Thoracic aorta (tissue), 2 donors: ENCODE measurements around the gene PAX8. TPM values are rescaled to one million over a fixed set of nuclear protein-coding genes. Genes with fewer than 3 reads are reported as not detected.

Experiments
- ATAC-seq: fragments of 150-250 bp; one replicate; pipeline ENCODE4 v1.8.0; 2017; ENCODE audit warnings: low read depth; ENCODE audit not compliant: insufficient number of reproducible peaks, low FRiP score
- DNase-seq: peaks from one replicate; pipeline ENCODE4 v3.0.0-alpha.2; 2020; ENCODE audit warnings: low spot score
- H3K27ac ChIP-seq, 2 donors: fragments of 200-600 bp; sonication (generic); 1 replicate in 1 of 2; 2 replicates in 1 of 2; pipeline ENCODE4 v1.5.1; 2016; ENCODE audit warnings: mild to moderate bottlenecking in 2 of 2, moderate library complexity in 2 of 2
- H3K27me3 ChIP-seq: fragments of 200-600 bp; sonication (generic); replicated peaks from 2 replicates; pipeline ENCODE4 v1.6.0; 2016; ENCODE audit warnings: mild to moderate bottlenecking; ENCODE audit not compliant: insufficient read depth
- H3K36me3 ChIP-seq: fragments of 200-600 bp; sonication (generic); one replicate; pipeline ENCODE4 v1.5.1; 2016
- H3K4me1 ChIP-seq, 2 donors: fragments of 200-600 bp; sonication (generic); 1 replicate in 1 of 2; 2 replicates in 1 of 2; pipeline versions ENCODE4 v1.5.1 to v1.6.0; 2016; ENCODE audit warnings: low read depth in 2 of 2, mild to moderate bottlenecking in 1 of 2; ENCODE audit not compliant: control insufficient read depth in 1 of 2
- H3K4me3 ChIP-seq: fragments of 200-600 bp; sonication (generic); 2 replicates; pipeline ENCODE4 v1.5.1; 2016; ENCODE audit warnings: mild to moderate bottlenecking
- H3K9me3 ChIP-seq: fragments of 200-600 bp; sonication (generic); 2 replicates; pipeline ENCODE4 v1.5.1; 2016
- CTCF ChIP-seq: fragments of 200-600 bp; sonication (generic); IDR thresholded peaks from one replicate; pipeline ENCODE4 v1.5.1; 2019; ENCODE audit warnings: antibody characterized with exemption
- total RNA-seq, 2 donors: library from RNA; depleted of rRNA; stranded (reverse); fragments of >200 nt; gene quantifications; one replicate each; pipeline versions ENCODE4 v1.1.0 to v1.2.3, GENCODE V29; 2016

The PAX8 gene
- total RNA-seq, 2 donors from 2014 or later, result 2.4 to 10.3 TPM

GRCh38 chr2:113264713-113265403 lies 13.9 kb downstream of the PAX8 start:
- Histone ChIP-seq H3K27ac (no peak overlapping the region), H3K36me3 (no peaks in the 10 kb centered on the region), H3K4me3 (no peak overlapping the region), H3K27me3 (no peaks in the 10 kb centered on the region), H3K9me3 (no peaks in the 10 kb centered on the region), H3K4me1 (no peaks in the 10 kb centered on the region)
- ATAC-seq (no peak), DNase-seq (no peak)
- TF ChIP-seq CTCF, result no peak

GRCh38 chr2:113263546-113263945 lies 15.2 kb downstream of the PAX8 start:
- Histone ChIP-seq H3K27ac (no peak overlapping the region), H3K36me3 (no peaks in the 10 kb centered on the region), H3K9me3 (no peaks in the 10 kb centered on the region), H3K4me1 (peaks cover 0 to 4% of the 10 kb centered on the region in 2 donors), H3K4me3 (no peak overlapping the region), H3K27me3 (no peaks in the 10 kb centered on the region)
- ATAC-seq (no peak), DNase-seq (no peak)
- no peak for TF ChIP-seq CTCF

DNA sequence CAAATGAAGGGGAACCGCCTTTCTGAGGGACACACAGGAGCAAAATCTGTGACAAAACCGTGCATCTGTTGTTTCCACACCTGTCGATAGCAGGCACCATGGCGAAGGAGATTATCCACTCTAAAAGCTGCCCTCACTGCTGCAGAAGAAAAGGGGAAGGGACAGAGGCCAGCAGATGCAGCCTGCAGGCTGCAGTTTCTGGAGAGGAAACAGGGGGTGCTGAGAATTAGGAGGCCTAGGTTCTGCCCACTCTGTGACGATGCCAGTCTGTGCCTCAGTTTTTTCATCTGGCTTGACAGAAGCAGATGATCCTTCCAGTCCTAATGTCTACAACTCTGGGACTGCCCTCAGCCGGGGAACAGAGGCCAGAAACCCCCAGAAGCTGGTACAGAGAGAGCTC lies 17.7 kb downstream of the PAX8 start:
- DNase-seq, result no peak
- Histone ChIP-seq H3K4me1 (peaks cover 14 to 23% of the 10 kb centered on the region in 2 donors), H3K27me3 (no peaks in the 10 kb centered on the region), H3K36me3 (no peaks in the 10 kb centered on the region), H3K9me3 (no peaks in the 10 kb centered on the region), H3K27ac (no peak overlapping the region), H3K4me3 (no peak overlapping the region)
- TF ChIP-seq CTCF, result no peak
- no peak for ATAC-seq

DNA sequence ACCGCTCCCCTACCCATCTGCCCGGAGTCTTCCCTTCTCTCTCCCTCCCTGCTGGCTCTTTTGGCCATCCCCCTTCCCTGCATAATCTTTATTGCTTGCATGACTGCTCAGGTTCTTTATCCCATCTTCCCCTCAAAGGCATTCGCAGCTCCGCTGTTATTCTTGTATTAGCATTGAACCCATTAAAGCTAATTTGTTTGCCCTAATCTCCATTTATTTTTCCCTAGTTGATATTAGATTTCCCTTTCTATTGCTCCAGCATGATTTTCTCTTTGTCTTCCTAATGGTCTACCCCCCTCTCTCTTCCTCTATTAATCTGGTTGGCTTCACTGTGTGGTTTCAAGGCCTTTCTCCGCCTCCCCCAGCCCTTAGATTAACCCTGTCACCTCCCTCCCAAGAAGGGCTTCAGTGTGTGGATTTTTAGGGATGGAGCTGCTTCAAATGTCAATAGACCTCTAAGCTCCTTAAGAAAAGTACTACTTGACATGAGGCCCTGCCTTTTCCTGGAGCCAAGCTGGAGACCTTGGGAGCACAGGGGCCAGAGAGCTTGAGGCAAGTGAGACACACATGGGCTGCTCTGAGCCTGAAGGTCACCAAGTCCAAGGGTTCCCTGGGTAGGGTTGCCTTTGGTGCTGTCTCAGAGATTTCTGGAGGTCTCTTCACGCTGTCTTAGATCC lies 20.1 kb downstream of the PAX8 start:
- no peak for DNase-seq
- no peak for TF ChIP-seq CTCF
- ATAC-seq, result no peak
- Histone ChIP-seq H3K27me3 (no peaks in the 10 kb centered on the region), H3K9me3 (no peaks in the 10 kb centered on the region), H3K36me3 (no peaks in the 10 kb centered on the region), H3K27ac (peak overlapping the region in 1 of 2 donors; percentile 35), H3K4me3 (no peak overlapping the region), H3K4me1 (peaks cover 14 to 23% of the 10 kb centered on the region in 2 donors)

- no peak for TF ChIP-seq CTCF
- peak; percentile 46 for ATAC-seq
- peaks cover 14 to 23% of the 10 kb centered on the region in 2 donors for H3K4me1 ChIP-seq
Observed at GRCh38 chr2:113257516-113258264, 21.0 kb downstream of the PAX8 start.

More at GRCh38 chr2:113257516-113258264, 21.0 kb downstream of the PAX8 start:
- Histone ChIP-seq H3K4me3 (no peak overlapping the region), H3K36me3 (no peaks in the 10 kb centered on the region), H3K9me3 (no peaks in the 10 kb centered on the region), H3K27me3 (no peaks in the 10 kb centered on the region), H3K27ac (peak overlapping the region; percentile 20 to 35)
- DNase-seq, result no peak
